NCI-H1105 treated with DMSO at 0.1 percent for 48 hours (cell line): ENCODE results near the gene MIPOL1.
"Not testable (repeated sequence)": the region's sequence is repeated elsewhere in the genome, so short reads cannot be mapped to it uniquely, and the experiment has no call there.

Source experiments
- DNase-seq: peaks from one replicate; lab custom pipeline; 2025; lab: John Stamatoyannopoulos, UW

Gene MIPOL1

GRCh38 chr14:37457334-37457733 lies 259.6 kb downstream of the MIPOL1 start:
- DNase-seq, result no peak

GRCh38 chr14:37462426-37462825 lies 264.7 kb downstream of the MIPOL1 start:
- DNase-seq, result not testable (repeated sequence)

- no peak for DNase-seq
Observed at GRCh38 chr14:37464192-37464858, 266.6 kb downstream of the MIPOL1 start.

- peak; percentile 10 for DNase-seq
Observed at GRCh38 chr14:37466003-37466622, 268.4 kb downstream of the MIPOL1 start.

GRCh38 chr14:37466623-37467088 lies 268.9 kb downstream of the MIPOL1 start:
- no peak for DNase-seq

- DNase-seq, result no peak
Observed at GRCh38 chr14:37469650-37470049, 271.9 kb downstream of the MIPOL1 start.

GRCh38 chr14:37470251-37470650 lies 272.5 kb downstream of the MIPOL1 start:
- no peak for DNase-seq

- no peak for DNase-seq
Observed at GRCh38 chr14:37472906-37473305, 275.2 kb downstream of the MIPOL1 start.

GRCh38 chr14:37474191-37474590 lies 276.5 kb downstream of the MIPOL1 start:
- no peak for DNase-seq

GRCh38 chr14:37480446-37481290 lies 282.9 kb downstream of the MIPOL1 start:
- DNase-seq, result peak; percentile 14

- no peak for DNase-seq
Observed at GRCh38 chr14:37482428-37482827, 284.7 kb downstream of the MIPOL1 start.

GRCh38 chr14:37483672-37484071 lies 285.9 kb downstream of the MIPOL1 start:
- no peak for DNase-seq

- DNase-seq, result no peak
Observed at GRCh38 chr14:37490607-37491006, 292.9 kb downstream of the MIPOL1 start.

GRCh38 chr14:37491076-37491475 lies 293.3 kb downstream of the MIPOL1 start:
- DNase-seq, result no peak

- DNase-seq, result no peak
Observed at GRCh38 chr14:37493606-37494005, 295.9 kb downstream of the MIPOL1 start.

GRCh38 chr14:37497422-37497821 lies 299.7 kb downstream of the MIPOL1 start:
- DNase-seq, result no peak

GRCh38 chr14:37501877-37502276 lies 304.1 kb downstream of the MIPOL1 start:
- no peak for DNase-seq

GRCh38 chr14:37508503-37508902 lies 310.8 kb downstream of the MIPOL1 start:
- DNase-seq, result no peak

GRCh38 chr14:37512173-37512572 lies 314.4 kb downstream of the MIPOL1 start:
- no peak for DNase-seq

GRCh38 chr14:37515771-37516170 lies 318.0 kb downstream of the MIPOL1 start:
- DNase-seq, result no peak

- no peak for DNase-seq
Observed at GRCh38 chr14:37526994-37527393, 329.3 kb downstream of the MIPOL1 start.

- DNase-seq, result no peak
Observed at GRCh38 chr14:37539992-37540391, 342.3 kb downstream of the MIPOL1 start.

GRCh38 chr14:37544407-37544806 lies 346.7 kb downstream of the MIPOL1 start:
- peak; percentile 45 for DNase-seq
